Tibial nerve (tissue), 4 donors: ENCODE results near the gene DISC1. TPM values are rescaled to one million over a fixed set of nuclear protein-coding genes. Genes with fewer than 3 reads are reported as not detected.

ENCODE experiments used
- DNase-seq, 2 donors: peaks; one replicate each; pipeline ENCODE4 v3.0.0-alpha.2; 2019; ENCODE audit warnings: low spot score in 2 of 2
- H3K27ac ChIP-seq, 4 donors: fragments of 200-600 bp; sonication (generic) in 3 of 4; one replicate each; pipeline ENCODE4 v1.5.1; 2017 to 2019; ENCODE audit warnings: mild to moderate bottlenecking in 1 of 4
- H3K27me3 ChIP-seq, 2 donors: fragments of 200-600 bp; sonication (generic) in 1 of 2; one replicate each; pipeline versions ENCODE4 v1.5.1 to v1.6.0; 2017 to 2019
- H3K36me3 ChIP-seq, 3 donors: fragments of 200-600 bp; sonication (generic); one replicate each; pipeline ENCODE4 v1.5.1; 2018 to 2019
- H3K4me1 ChIP-seq, 4 donors: fragments of 200-600 bp; sonication (generic) in 3 of 4; one replicate each; pipeline ENCODE4 v1.5.1; 2017 to 2019
- H3K4me3 ChIP-seq, 4 donors: fragments of 200-600 bp; sonication (generic) in 3 of 4; one replicate each; pipeline ENCODE4 v1.5.1; 2017 to 2019; ENCODE audit warnings: mild to moderate bottlenecking in 1 of 4, moderate library complexity in 1 of 4
- H3K9me3 ChIP-seq, 4 donors: fragments of 200-600 bp; sonication (generic) in 3 of 4; one replicate each; pipeline ENCODE4 v1.5.1; 2017 to 2019
- CTCF ChIP-seq, 5 experiments: fragments of 200-600 bp in 3 of 5; fragments of 450-650 bp in 2 of 5; sonication (generic) in 3 of 5; IDR thresholded peaks; one replicate each; pipeline ENCODE4 v1.5.1; 2016 to 2019; ENCODE audit warnings: antibody characterized with exemption in 5 of 5, mild to moderate bottlenecking in 3 of 5, moderate library complexity in 2 of 5
- EP300 ChIP-seq, 2 donors: sonication (generic); formaldehyde crosslinking; IDR thresholded peaks; one replicate each; pipeline ENCODE4 v1.6.1; 2017; ENCODE audit warnings: antibody characterized with exemption in 2 of 2, mild to moderate bottlenecking in 1 of 2
- POLR2A ChIP-seq, 2 donors: fragments of 450-650 bp; IDR thresholded peaks; one replicate each; pipeline ENCODE4 v1.6.1; 2017; ENCODE audit warnings: antibody characterized with exemption in 2 of 2, mild to moderate bottlenecking in 2 of 2, moderate library complexity in 2 of 2
- WGBS, 2 donors: methylation state at CpG; one replicate each; pipeline ENCODE4 v1.1.5; 2018; 5-methylcytosine and 5-hydroxymethylcytosine counted together
- total RNA-seq, 4 donors: library from RNA; depleted of rRNA; stranded (reverse); fragments of >200 nt; gene quantifications; one replicate each; pipeline ENCODE4 v1.1.0, GENCODE V29; 2016

DISC1 gene
- total RNA-seq, 4 donors from 2014 or later: 29.9 to 39.0 (median 32.7) TPM

GRCh38 chr1:231991231-231991630 lies 364.6 kb downstream of the DISC1 start:
- no peak for DNase-seq
- no peaks in the 10 kb centered on the region for H3K27me3 ChIP-seq
- no peaks in the 10 kb centered on the region for H3K36me3 ChIP-seq
- peaks cover 0 to 15% (median 7%) of the 10 kb centered on the region in 4 donors for H3K4me1 ChIP-seq
- peak overlapping the region in 3 of 4 donors; percentile 41 to 86 (median 83) for H3K27ac ChIP-seq
- WGBS, 2 donors: 58 to 65% methylated on average over 8 of the region's 8 CpGs
- H3K4me3 ChIP-seq: no peak overlapping the region
- no peak for TF ChIP-seq CTCF (IDR thresholded peaks at IDR 0.05)
- TF ChIP-seq EP300 (IDR thresholded peaks at IDR 0.05): no peak
- no peak for TF ChIP-seq POLR2A (IDR thresholded peaks at IDR 0.05)
- no peaks in the 10 kb centered on the region for H3K9me3 ChIP-seq

- WGBS, 2 donors: 80 to 86% methylated on average over 2 of the region's 2 CpGs
- H3K36me3 ChIP-seq: no peaks in the 10 kb centered on the region
- no peaks in the 10 kb centered on the region for H3K9me3 ChIP-seq
- H3K4me3 ChIP-seq: no peak overlapping the region
- no peak for DNase-seq
- H3K27ac ChIP-seq: no peak overlapping the region
- TF ChIP-seq EP300 (IDR thresholded peaks at IDR 0.05): no peak
- peaks cover 0 to 10% (median 5%) of the 10 kb centered on the region in 4 donors for H3K4me1 ChIP-seq
- no peaks in the 10 kb centered on the region for H3K27me3 ChIP-seq
These were observed 367.4 kb downstream of the DISC1 start for GRCh38 chr1:231993968-231994455.

GRCh38 chr1:231998791-231999190 lies 372.2 kb downstream of the DISC1 start:
- Histone ChIP-seq H3K27ac (no peak overlapping the region), H3K27me3 (no peaks in the 10 kb centered on the region), H3K4me1 (no peaks in the 10 kb centered on the region), H3K36me3 (no peaks in the 10 kb centered on the region), H3K9me3 (no peaks in the 10 kb centered on the region), H3K4me3 (no peak overlapping the region)
- WGBS, 2 donors: 93 to 97% methylated on average over 2 of the region's 2 CpGs
- no peak for TF ChIP-seq EP300 (IDR thresholded peaks at IDR 0.05)
- no peak for TF ChIP-seq POLR2A (IDR thresholded peaks at IDR 0.05)
- TF ChIP-seq CTCF (IDR thresholded peaks at IDR 0.05): no peak
- DNase-seq: no peak

GRCh38 chr1:232005300-232005699 lies 378.7 kb downstream of the DISC1 start:
- TF ChIP-seq POLR2A (IDR thresholded peaks at IDR 0.05): no peak
- no peak for TF ChIP-seq EP300 (IDR thresholded peaks at IDR 0.05)
- TF ChIP-seq CTCF (IDR thresholded peaks at IDR 0.05): no peak
- WGBS, 2 donors: 96 to 100% methylated on average over 1 of the region's 1 CpG

GRCh38 chr1:232009741-232010140 lies 383.2 kb downstream of the DISC1 start:
- H3K36me3 ChIP-seq: peaks cover 0 to 6% (median 0%) of the 10 kb centered on the region in 3 donors
- no peak overlapping the region for H3K4me3 ChIP-seq
- H3K9me3 ChIP-seq: no peaks in the 10 kb centered on the region
- no peak for TF ChIP-seq CTCF (IDR thresholded peaks at IDR 0.05)
- no peak for TF ChIP-seq POLR2A (IDR thresholded peaks at IDR 0.05)
- no peak for TF ChIP-seq EP300 (IDR thresholded peaks at IDR 0.05)
- H3K4me1 ChIP-seq: peaks cover 0 to 16% (median 0%) of the 10 kb centered on the region in 4 donors
- no peak overlapping the region for H3K27ac ChIP-seq
- no peak for DNase-seq
- 76 to 86% methylated on average over 1 of the region's 1 CpG for WGBS, 2 donors
- no peaks in the 10 kb centered on the region for H3K27me3 ChIP-seq

More at GRCh38 chr1:232005300-232005699, 378.7 kb downstream of the DISC1 start:
- Histone ChIP-seq H3K27ac (no peak overlapping the region), H3K4me1 (no peaks in the 10 kb centered on the region), H3K36me3 (peaks cover 0 to 6% (median 0%) of the 10 kb centered on the region in 3 donors), H3K9me3 (no peaks in the 10 kb centered on the region), H3K27me3 (no peaks in the 10 kb centered on the region), H3K4me3 (no peak overlapping the region)
- no peak for DNase-seq
